ENCODE results near the gene JAZF1.

DNA sequence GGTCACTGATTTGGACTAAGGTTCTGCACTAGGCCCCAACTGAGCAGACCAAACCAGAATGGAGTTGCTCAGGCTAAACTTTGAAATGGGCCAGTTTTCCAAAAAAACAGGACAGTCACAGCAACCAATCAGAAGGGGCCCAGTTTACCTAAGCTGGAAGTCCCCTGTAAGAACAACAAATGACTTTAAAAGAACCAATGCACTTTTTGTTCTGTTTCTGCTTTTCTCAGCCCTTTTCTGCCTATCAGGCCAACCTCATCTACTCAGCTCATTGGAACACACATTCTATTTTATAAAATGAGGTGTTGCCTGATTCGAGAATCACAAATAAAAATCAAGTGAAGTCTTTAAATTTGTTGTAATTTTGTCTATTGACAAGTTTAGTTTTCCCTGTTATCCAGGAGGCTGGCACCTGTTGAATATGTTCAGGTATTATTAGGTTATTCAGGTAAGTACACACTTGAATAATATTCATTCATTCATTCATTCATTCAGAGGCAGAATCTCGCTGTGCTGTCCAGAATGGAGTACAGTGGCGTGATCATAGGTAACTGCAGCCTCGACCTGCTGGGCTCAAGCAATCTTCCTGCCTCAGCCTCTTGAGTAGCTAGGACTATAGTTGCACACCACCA lies 271.9 kb downstream of the JAZF1 start:
- TF ChIP-seq YY1 (IDR thresholded peaks at IDR 0.05; ENCODE audit: insufficient read depth, insufficient read length) (no peak), ZNF274 (IDR thresholded peaks at IDR 0.05; ENCODE audit: low read depth, low read length) (no peak)
